B cell (primary cell): ENCODE results near the gene ABCB6. TPM values are rescaled to one million over a fixed set of nuclear protein-coding genes. Genes with fewer than 3 reads are reported as not detected.

Source experiments
- ATAC-seq: fragments of 200-7000 bp; cut with Tn5 transposase; one replicate; pipeline ENCODE4 v1.10.0; 2021; ENCODE audit warnings: low read depth, mild to moderate bottlenecking, moderate number of reproducible peaks, moderate library complexity
- CTCF ChIA-PET: fragments of 350-600 bp; sonication (Branson Sonifier 250); formaldehyde crosslinking; loops from one replicate; lab custom pipeline; 2021; ENCODE audit warnings: antibody characterized with exemption, inconsistent platforms; lab: Charles Lee
- POLR2A ChIA-PET: fragments of 350-600 bp; sonication (Branson Sonifier 250); formaldehyde crosslinking; loops from one replicate; lab custom pipeline; 2021; ENCODE audit warnings: antibody characterized with exemption; lab: Charles Lee
- DNase-seq: peaks from one replicate; pipeline ENCODE4 v3.0.0; 2013
- H2AFZ ChIP-seq: 2 replicates; pipeline ENCODE4 v1.6.1; 2012; ENCODE audit warnings: mild to moderate bottlenecking, low read depth, low read length; ENCODE audit not compliant: insufficient read depth, poor library complexity, severe bottlenecking
- H3K27ac ChIP-seq, 2 donors: 1 replicate in 1 of 2; 2 replicates in 1 of 2; pipeline ENCODE4 v1.5.1; 2012 to 2013; ENCODE audit warnings: low read length in 2 of 2, mild to moderate bottlenecking in 2 of 2, moderate library complexity in 1 of 2
- H3K27me3 ChIP-seq, 4 experiments: fragments of 200-600 bp in 1 of 4; sonication (generic) in 1 of 4; replicated peaks in 1 of 4; 1 replicate in 2 of 4; 2 replicates in 2 of 4; pipeline versions ENCODE4 v1.6.1 to v1.7.0; 2013 to 2016; ENCODE audit warnings: low read length in 3 of 4, mild to moderate bottlenecking in 2 of 4, mixed read lengths in 1 of 4, moderate library complexity in 1 of 4; ENCODE audit not compliant: insufficient read depth in 4 of 4, control insufficient read depth in 3 of 4; ENCODE audit errors: control extremely low read depth in 1 of 4
- H3K36me3 ChIP-seq, 2 experiments: replicated peaks in 1 of 2; 1 replicate in 1 of 2; 2 replicates in 1 of 2; pipeline versions ENCODE4 v1.6.1 to v1.7.1; 2013; ENCODE audit warnings: low read length in 1 of 2; ENCODE audit not compliant: insufficient read depth in 2 of 2, control insufficient read depth in 1 of 2; ENCODE audit errors: control extremely low read depth in 1 of 2, extremely low read depth in 1 of 2
- H3K4me1 ChIP-seq, 2 donors: fragments of 200-600 bp in 1 of 2; sonication (generic) in 1 of 2; 1 replicate in 1 of 2; 2 replicates in 1 of 2; pipeline versions ENCODE4 v1.5.1 to v1.6.1; 2013 to 2017; ENCODE audit warnings: low read length in 2 of 2; ENCODE audit not compliant: control insufficient read depth in 2 of 2, insufficient read depth in 2 of 2
- H3K4me2 ChIP-seq: replicated peaks from 2 replicates; pipeline ENCODE3; 2012; ENCODE audit warnings: mild to moderate bottlenecking, low read depth, low read length; ENCODE audit not compliant: poor library complexity, severe bottlenecking
- H3K4me3 ChIP-seq, 5 experiments: fragments of 200-600 bp in 1 of 5; sonication (generic) in 1 of 5; 1 replicate in 3 of 5; 2 replicates in 2 of 5; pipeline versions ENCODE4 v1.5.1 to v1.7.0; 2011 to 2016; ENCODE audit warnings: low read length in 4 of 5, mild to moderate bottlenecking in 4 of 5, low read depth in 2 of 5, control low read depth in 1 of 5, moderate library complexity in 1 of 5; ENCODE audit not compliant: insufficient read depth in 1 of 5; ENCODE audit errors: control extremely low read depth in 1 of 5, extremely low read depth in 1 of 5
- H3K79me2 ChIP-seq: fragments of 200-600 bp; sonication (generic); one replicate; pipeline ENCODE4 v1.6.0; 2016; ENCODE audit warnings: low read length; ENCODE audit not compliant: control insufficient read depth, insufficient read depth
- H3K9ac ChIP-seq: fragments of 200-600 bp; sonication (generic); 2 replicates; pipeline ENCODE4 v1.6.1; 2017; ENCODE audit warnings: mild to moderate bottlenecking, low read length, moderate library complexity
- H3K9me3 ChIP-seq, 3 donors: one replicate each; pipeline versions ENCODE4 v1.6.1 to v1.7.1; 2013; ENCODE audit warnings: low read length in 2 of 3; ENCODE audit not compliant: control insufficient read depth in 2 of 3, insufficient read depth in 1 of 3; ENCODE audit errors: control extremely low read depth in 1 of 3
- H4K20me1 ChIP-seq: 2 replicates; pipeline ENCODE4 v1.6.0; 2012; ENCODE audit warnings: mild to moderate bottlenecking, low read length; ENCODE audit not compliant: insufficient read depth, control insufficient read depth, poor library complexity, severe bottlenecking
- H3K27ac Mint-ChIP-seq: one replicate; pipeline ENCODE4 v1.8.0; 2021; ENCODE audit warnings: mixed read lengths
- H3K27me3 Mint-ChIP-seq: one replicate; pipeline ENCODE4 v1.8.0; 2021; ENCODE audit warnings: mixed read lengths
- H3K4me1 Mint-ChIP-seq: one replicate; pipeline ENCODE4 v1.8.0; 2021; ENCODE audit warnings: mixed read lengths
- H3K4me3 Mint-ChIP-seq: one replicate; pipeline ENCODE4 v1.8.0; 2021; ENCODE audit warnings: mixed read lengths
- H3K9me3 Mint-ChIP-seq: one replicate; pipeline ENCODE4 v1.8.0; 2022; ENCODE audit warnings: mixed read lengths; ENCODE audit not compliant: insufficient read depth
- EZH2 ChIP-seq: IDR thresholded peaks from 2 replicates; pipeline ENCODE4 v1.6.1; 2012; ENCODE audit warnings: borderline replicate concordance, low read depth, mild to moderate bottlenecking, moderate library complexity, low read length; ENCODE audit not compliant: insufficient read depth, poor library complexity, severe bottlenecking
- WGBS: methylation state at CpG from one replicate; pipeline ENCODE4 v1.1.5; 2013; ENCODE audit warnings: missing lambda C conversion rate; ENCODE audit not compliant: insufficient coverage; 5-methylcytosine and 5-hydroxymethylcytosine counted together
- intact Hi-C: fragments of 100-400 bp; cut with micrococcal nuclease; formaldehyde crosslinking; loops from one replicate; pipeline ENCODE4 v1.10.0; 2022
- polyA plus RNA-seq: library from polyadenylated mRNA; depleted of rRNA; stranded (reverse); fragments of >200 nt; gene quantifications from 2 replicates; pipeline ENCODE4 v1.2.3, GENCODE V29; 2012
- total RNA-seq, 2 donors: library from RNA; stranded (reverse); fragments of 120-200 nt in 1 of 2; gene quantifications; 1 replicate in 1 of 2; 2 replicates in 1 of 2; pipeline versions ENCODE4 v1.2.3 to v1.2.4, GENCODE V29; 2013 to 2022
- TF ChIP-seq, protein P1 (sequence below): fragments of 200-600 bp; IDR thresholded peaks from one replicate; pipeline ENCODE4 v1.8.0; 2022; ENCODE audit warnings: antibody characterized with exemption, mild to moderate bottlenecking

ABCB6 gene
- total and polyA plus RNA-seq, 2 donors (not counting 1 experiment from before 2014, with no cell fraction given), result 10.5 to 15.3 TPM

DNA sequence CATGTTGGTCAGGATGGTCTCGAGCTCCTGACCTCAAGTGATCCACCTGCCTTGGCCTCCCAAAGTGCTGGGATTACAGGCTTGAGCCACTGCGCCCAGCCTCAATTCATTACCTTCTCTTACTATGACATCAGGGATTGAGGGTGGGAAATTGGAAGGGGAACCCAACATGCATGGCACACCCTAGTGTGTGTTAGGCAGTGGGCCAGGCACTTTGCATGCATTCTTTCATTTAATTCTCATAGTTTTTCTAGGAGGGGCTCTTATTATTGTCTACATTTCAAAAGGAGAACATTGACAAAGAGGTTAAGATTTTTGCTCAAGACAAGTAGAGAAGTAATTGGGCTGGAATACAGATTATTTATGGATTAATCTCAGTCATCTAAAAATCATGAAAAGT lies 49.5 kb upstream of the ABCB6 start:
- no peak for ATAC-seq
- POLR2A ChIA-PET, result no interaction called here
- CTCF ChIA-PET, result interaction anchor here (1.0 to 1.5 kb wide), 2 partner anchors 10 to 12 kb away, joined by 3 read pairs; no protein-coding TSS in a partner anchor

GRCh38 chr2:219266886-219267285 lies 48.1 kb upstream of the ABCB6 start:
- H3K27ac ChIP-seq, result no peak overlapping the region
- no peak for DNase-seq
- no peaks in the 10 kb centered on the region for H4K20me1 ChIP-seq
- intact Hi-C loops, result no loop called here
- no peak overlapping the region for H3K4me3 ChIP-seq
- peaks cover 5% of the 10 kb centered on the region for H3K79me2 ChIP-seq
- ChIA-PET POLR2A (no interaction called here), CTCF (interaction anchor here (0.7 to 2.0 kb wide), 2 partner anchors 10 to 35 kb away, joined by 3 to 11 read pairs; no protein-coding TSS in a partner anchor)
- WGBS, result no CpG with 5 or more reads among the region's 1 CpG
- H3K4me3 Mint-ChIP-seq, result no peak overlapping the region
- no peaks in the 10 kb centered on the region for H3K27me3 ChIP-seq
- no peaks in the 10 kb centered on the region for H3K27me3 Mint-ChIP-seq
- no peaks in the 10 kb centered on the region for H3K4me1 Mint-ChIP-seq
- H3K4me1 ChIP-seq, result no peaks in the 10 kb centered on the region
- no peak overlapping the region for H3K4me2 ChIP-seq
- H3K27ac Mint-ChIP-seq, result no peak overlapping the region
- H2AFZ ChIP-seq, result no peak overlapping the region
- TF ChIP-seq EZH2, result no peak
- TF ChIP-seq, protein P1, sequence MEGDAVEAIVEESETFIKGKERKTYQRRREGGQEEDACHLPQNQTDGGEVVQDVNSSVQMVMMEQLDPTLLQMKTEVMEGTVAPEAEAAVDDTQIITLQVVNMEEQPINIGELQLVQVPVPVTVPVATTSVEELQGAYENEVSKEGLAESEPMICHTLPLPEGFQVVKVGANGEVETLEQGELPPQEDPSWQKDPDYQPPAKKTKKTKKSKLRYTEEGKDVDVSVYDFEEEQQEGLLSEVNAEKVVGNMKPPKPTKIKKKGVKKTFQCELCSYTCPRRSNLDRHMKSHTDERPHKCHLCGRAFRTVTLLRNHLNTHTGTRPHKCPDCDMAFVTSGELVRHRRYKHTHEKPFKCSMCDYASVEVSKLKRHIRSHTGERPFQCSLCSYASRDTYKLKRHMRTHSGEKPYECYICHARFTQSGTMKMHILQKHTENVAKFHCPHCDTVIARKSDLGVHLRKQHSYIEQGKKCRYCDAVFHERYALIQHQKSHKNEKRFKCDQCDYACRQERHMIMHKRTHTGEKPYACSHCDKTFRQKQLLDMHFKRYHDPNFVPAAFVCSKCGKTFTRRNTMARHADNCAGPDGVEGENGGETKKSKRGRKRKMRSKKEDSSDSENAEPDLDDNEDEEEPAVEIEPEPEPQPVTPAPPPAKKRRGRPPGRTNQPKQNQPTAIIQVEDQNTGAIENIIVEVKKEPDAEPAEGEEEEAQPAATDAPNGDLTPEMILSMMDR, result no peak
- H3K9me3 Mint-ChIP-seq, result no peaks in the 10 kb centered on the region
- no peak overlapping the region for H3K9ac ChIP-seq
- no peaks in the 10 kb centered on the region for H3K36me3 ChIP-seq
- ATAC-seq, result no peak
- no peaks in the 10 kb centered on the region for H3K9me3 ChIP-seq

More for the DNA sequence above, 49.5 kb upstream of the ABCB6 start:
- Histone ChIP-seq H3K4me1 (no peaks in the 10 kb centered on the region), H3K79me2 (peaks cover 8% of the 10 kb centered on the region), H3K27me3 (no peaks in the 10 kb centered on the region), H3K4me3 (no peak overlapping the region), H2AFZ (no peak overlapping the region), H3K27ac (no peak overlapping the region), H3K36me3 (no peaks in the 10 kb centered on the region), H4K20me1 (no peaks in the 10 kb centered on the region), H3K9ac (no peak overlapping the region), H3K9me3 (no peaks in the 10 kb centered on the region), H3K4me2 (no peak overlapping the region)
- Mint-ChIP-seq H3K27me3 (no peaks in the 10 kb centered on the region), H3K9me3 (no peaks in the 10 kb centered on the region), H3K4me1 (no peaks in the 10 kb centered on the region), H3K27ac (no peak overlapping the region), H3K4me3 (no peak overlapping the region)
- no peak for TF ChIP-seq EZH2
- TF ChIP-seq, protein P1, result no peak
- intact Hi-C loops, result no loop called here
- no CpG with 5 or more reads among the region's 2 CpGs for WGBS
- DNase-seq, result no peak
